GM23338 (cell line): Measurements from ENCODE around the gene GRIP2. TPM values are rescaled to one million over a fixed set of nuclear protein-coding genes. Genes with fewer than 3 reads are reported as not detected.

Experiments used
- ATAC-seq: fragments of 200-7000 bp; cut with Tn5 transposase; 3 replicates; pipeline ENCODE4 v1.9.1; 2020
- DNase-seq: peaks from one replicate; pipeline ENCODE4 v3.0.0-alpha.2; 2015; ENCODE audit warnings: low spot score
- H2AFZ ChIP-seq: fragments of 200-600 bp; sonication (generic); 2 replicates; pipeline ENCODE4 v1.8.0; 2016; ENCODE audit warnings: antibody characterized with exemption, mild to moderate bottlenecking, moderate library complexity
- H3F3A ChIP-seq: fragments of 200-600 bp; sonication (generic); replicated peaks from 2 replicates; pipeline ENCODE4 v1.8.0; 2017; ENCODE audit warnings: antibody characterized with exemption, mixed run types, low read depth
- H3K27ac ChIP-seq: fragments of 200-600 bp; sonication (generic); 2 replicates; pipeline ENCODE4 v1.6.1; 2016; ENCODE audit warnings: low read depth
- H3K27me3 ChIP-seq: fragments of 200-600 bp; sonication (generic); 2 replicates; pipeline ENCODE4 v1.8.0; 2016; ENCODE audit warnings: mild to moderate bottlenecking, mixed run types, moderate library complexity; ENCODE audit not compliant: insufficient read depth
- H3K36me3 ChIP-seq: fragments of 200-600 bp; sonication (generic); 2 replicates; pipeline ENCODE4 v1.8.0; 2016; ENCODE audit warnings: mild to moderate bottlenecking; ENCODE audit not compliant: insufficient read depth
- H3K4me1 ChIP-seq: fragments of 200-600 bp; sonication (generic); 2 replicates; pipeline ENCODE4 v1.8.0; 2016; ENCODE audit warnings: mild to moderate bottlenecking, moderate library complexity; ENCODE audit not compliant: insufficient read depth
- H3K4me2 ChIP-seq: fragments of 200-600 bp; sonication (generic); 2 replicates; pipeline ENCODE4 v1.7.1; 2017; ENCODE audit warnings: mixed run types
- H3K4me3 ChIP-seq: fragments of 200-600 bp; sonication (generic); 2 replicates; pipeline ENCODE4 v1.6.1; 2016; ENCODE audit warnings: mixed run types
- H3K79me2 ChIP-seq: fragments of 200-600 bp; sonication (generic); replicated peaks from 2 replicates; pipeline ENCODE4 v1.8.0; 2017; ENCODE audit warnings: mild to moderate bottlenecking; ENCODE audit not compliant: insufficient read depth
- H3K9me2 ChIP-seq: fragments of 200-600 bp; sonication (generic); 2 replicates; pipeline ENCODE4 v1.8.0; 2017; ENCODE audit not compliant: insufficient read depth
- H4K20me1 ChIP-seq: fragments of 200-600 bp; sonication (generic); replicated peaks from 2 replicates; pipeline ENCODE4 v1.8.0; 2017; ENCODE audit warnings: mild to moderate bottlenecking; ENCODE audit not compliant: insufficient read depth
- H3K27ac Mint-ChIP-seq: 2 replicates; pipeline ENCODE4 v1.8.0; 2020; ENCODE audit warnings: inconsistent platforms, mild to moderate bottlenecking, moderate library complexity, mixed read lengths
- H3K27me3 Mint-ChIP-seq: 3 replicates; pipeline ENCODE4 v1.8.0; 2022; ENCODE audit warnings: low read depth, mild to moderate bottlenecking, moderate library complexity, mixed read lengths, inconsistent platforms; ENCODE audit not compliant: insufficient read depth, poor library complexity
- H3K36me3 Mint-ChIP-seq: 3 replicates; pipeline ENCODE4 v1.8.0; 2021; ENCODE audit warnings: low read depth, mild to moderate bottlenecking, inconsistent platforms, moderate library complexity, mixed read lengths
- H3K4me1 Mint-ChIP-seq: 3 replicates; pipeline ENCODE4 v1.8.0; 2020; ENCODE audit warnings: mild to moderate bottlenecking, inconsistent platforms, mixed read lengths
- H3K4me3 Mint-ChIP-seq: 3 replicates; pipeline ENCODE4 v1.8.0; 2021; ENCODE audit warnings: moderate library complexity, mild to moderate bottlenecking, inconsistent platforms, mixed read lengths
- H3K9me3 Mint-ChIP-seq: 3 replicates; pipeline ENCODE4 v1.8.0; 2020; ENCODE audit warnings: moderate library complexity, mild to moderate bottlenecking, inconsistent platforms, mixed read lengths
- CREB1 ChIP-seq: fragments of 250-450 bp; sonication (Bioruptor Pico); IDR thresholded peaks from 2 replicates; pipeline ENCODE4 v1.5.0; 2020; ENCODE audit warnings: low read depth, mild to moderate bottlenecking, moderate library complexity
- CTCF ChIP-seq, 2 experiments: fragments of 200-600 bp in 1 of 2; sonication (generic) in 1 of 2; conservative IDR thresholded peaks; 2 replicates each; pipeline versions ENCODE4 v1.5.1 to v1.6.1; 2016 to 2017; ENCODE audit warnings: antibody characterized with exemption in 2 of 2, low read depth in 2 of 2, mild to moderate bottlenecking in 2 of 2, moderate library complexity in 1 of 2
- ETS1 ChIP-seq: IDR thresholded peaks from 2 replicates; pipeline ENCODE4 v1.6.1; 2016; ENCODE audit warnings: antibody characterized with exemption
- EZH2phosphoT487 ChIP-seq: fragments of 200-600 bp; sonication (generic); IDR thresholded peaks from one replicate; pipeline ENCODE4 v1.8.1; 2018; ENCODE audit warnings: antibody characterized with exemption; ENCODE audit not compliant: unreplicated experiment
- JUNB ChIP-seq: IDR thresholded peaks from one replicate; pipeline ENCODE4 v1.6.1; 2016; ENCODE audit warnings: antibody characterized with exemption; ENCODE audit not compliant: unreplicated experiment
- NANOG ChIP-seq: IDR thresholded peaks from 2 replicates; pipeline ENCODE4 v1.6.1; 2016; ENCODE audit warnings: antibody characterized with exemption, borderline replicate concordance
- POLR2AphosphoS5 ChIP-seq: IDR thresholded peaks from 2 replicates; pipeline ENCODE4 v1.6.1; 2016; ENCODE audit warnings: antibody characterized with exemption, low read depth
- STAT1 ChIP-seq: IDR thresholded peaks from one replicate; pipeline ENCODE4 v1.6.1; 2016; ENCODE audit warnings: antibody characterized with exemption; ENCODE audit not compliant: unreplicated experiment
- ZNF331 ChIP-seq: fragments of 250-450 bp; sonication (Bioruptor Pico); IDR thresholded peaks from 2 replicates; pipeline ENCODE4 v1.5.0; 2020; ENCODE audit warnings: low read depth, mild to moderate bottlenecking, moderate library complexity
- ZNF462 ChIP-seq: fragments of 250-450 bp; sonication (Bioruptor Pico); IDR thresholded peaks from 2 replicates; pipeline ENCODE4 v1.5.0; 2020; ENCODE audit warnings: mild to moderate bottlenecking, moderate library complexity
- polyA plus RNA-seq: library from polyadenylated mRNA; unstranded; fragments of >200 nt; fragmentation: Nextera tagmentation; extraction: Ambion mirVana; gene quantifications from 2 replicates; pipeline ENCODE4 v1.2.1, GENCODE V29; 2016
- total RNA-seq: library from RNA; depleted of rRNA; stranded (reverse); fragments of >200 nt; shearing (Covaris generic); gene quantifications from 2 replicates; pipeline ENCODE4 v1.2.3, GENCODE V29; 2014

Gene GRIP2
- total and polyA plus RNA-seq, 2 experiments from 2014 or later: 3.6 to 5.8 TPM

- no peak for TF ChIP-seq CTCF (conservative IDR thresholded peaks at IDR 0.05; ENCODE audit: low read depth in 2 of 2)
- TF ChIP-seq ZNF331 (CRISPR knock-in tag): no peak
- TF ChIP-seq CREB1 (CRISPR knock-in tag): no peak
- no peak for TF ChIP-seq NANOG
- no peak for TF ChIP-seq JUNB
- no peak for TF ChIP-seq ETS1
- no peak for TF ChIP-seq EZH2phosphoT487
- TF ChIP-seq STAT1: no peak
- no peak for TF ChIP-seq POLR2AphosphoS5
These were observed 46.9 kb downstream of the GRIP2 start (continued) for GRCh38 chr3:14492948-14493881.

- no peak overlapping the region for H3K27ac ChIP-seq
- H3K79me2 ChIP-seq: no peaks in the 10 kb centered on the region
- H3K9me3 Mint-ChIP-seq: no peaks in the 10 kb centered on the region; the same call in 2 of the 3 replicates
- DNase-seq (no peak), ATAC-seq (no peak)
- H3K4me3 ChIP-seq: no peak overlapping the region
- H3K27ac Mint-ChIP-seq: no peak overlapping the region
- no peak overlapping the region for H3K4me3 Mint-ChIP-seq
- H3K4me2 ChIP-seq: no peak overlapping the region
- peaks cover 4% of the 10 kb centered on the region; the same call in 1 of the 3 replicates for H3K36me3 Mint-ChIP-seq
- 0 out of 2 replicates have a peak, but pooled peaks cover 6% of the 10 kb centered on the region for H3K36me3 ChIP-seq
- no peaks in the 10 kb centered on the region for H3K9me2 ChIP-seq
- H4K20me1 ChIP-seq: 0 out of 2 replicates have a peak, but pooled peaks cover 3% of the 10 kb centered on the region
- H3F3A ChIP-seq: no peaks in the 10 kb centered on the region
- no peaks in the 10 kb centered on the region for H3K27me3 ChIP-seq
- H2AFZ ChIP-seq: no peak overlapping the region
- no peaks in the 10 kb centered on the region for H3K4me1 ChIP-seq
- no peaks in the 10 kb centered on the region for H3K4me1 Mint-ChIP-seq
- peaks cover 12% of the 10 kb centered on the region for H3K27me3 Mint-ChIP-seq
- TF ChIP-seq EZH2phosphoT487 (no peak), ZNF331 (CRISPR knock-in tag) (no peak), POLR2AphosphoS5 (0 out of 2 replicates have a peak, but pooled peaks have one; percentile 24), ZNF462 (no peak)
These were observed 48.5 kb downstream of the GRIP2 start for GRCh38 chr3:14491396-14492190.
